ENCODE results near the gene PTPRM.

DNA sequence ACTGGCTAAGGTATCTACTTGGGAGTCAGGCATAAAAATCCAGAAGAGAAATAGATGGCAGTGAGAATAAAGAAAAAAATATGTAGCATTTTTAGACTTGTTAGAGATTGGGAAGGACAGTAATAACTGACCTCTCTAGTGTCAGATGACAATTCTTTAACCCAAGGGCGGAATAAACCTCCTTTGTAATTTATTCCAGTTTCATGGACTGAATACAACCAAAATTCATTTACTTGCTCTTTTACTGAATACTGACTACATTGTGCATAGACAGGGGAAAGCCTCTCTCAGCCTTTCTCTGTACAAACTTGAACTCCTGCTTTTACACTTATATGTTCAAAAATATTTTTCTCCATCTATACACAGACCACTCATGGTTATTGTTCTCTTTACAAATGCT is 566.8 kb downstream of the PTPRM start:
- TF ChIP-seq, protein P1, sequence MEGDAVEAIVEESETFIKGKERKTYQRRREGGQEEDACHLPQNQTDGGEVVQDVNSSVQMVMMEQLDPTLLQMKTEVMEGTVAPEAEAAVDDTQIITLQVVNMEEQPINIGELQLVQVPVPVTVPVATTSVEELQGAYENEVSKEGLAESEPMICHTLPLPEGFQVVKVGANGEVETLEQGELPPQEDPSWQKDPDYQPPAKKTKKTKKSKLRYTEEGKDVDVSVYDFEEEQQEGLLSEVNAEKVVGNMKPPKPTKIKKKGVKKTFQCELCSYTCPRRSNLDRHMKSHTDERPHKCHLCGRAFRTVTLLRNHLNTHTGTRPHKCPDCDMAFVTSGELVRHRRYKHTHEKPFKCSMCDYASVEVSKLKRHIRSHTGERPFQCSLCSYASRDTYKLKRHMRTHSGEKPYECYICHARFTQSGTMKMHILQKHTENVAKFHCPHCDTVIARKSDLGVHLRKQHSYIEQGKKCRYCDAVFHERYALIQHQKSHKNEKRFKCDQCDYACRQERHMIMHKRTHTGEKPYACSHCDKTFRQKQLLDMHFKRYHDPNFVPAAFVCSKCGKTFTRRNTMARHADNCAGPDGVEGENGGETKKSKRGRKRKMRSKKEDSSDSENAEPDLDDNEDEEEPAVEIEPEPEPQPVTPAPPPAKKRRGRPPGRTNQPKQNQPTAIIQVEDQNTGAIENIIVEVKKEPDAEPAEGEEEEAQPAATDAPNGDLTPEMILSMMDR (IDR thresholded peaks at IDR 0.05) = no peak
- TF ChIP-seq POLR2A (IDR thresholded peaks at IDR 0.05) (no peak), EP300 (IDR thresholded peaks at IDR 0.05) (no peak)

All from ovary (tissue), 3 donors.